Measurements from ENCODE around the gene YPEL3.

DNA sequence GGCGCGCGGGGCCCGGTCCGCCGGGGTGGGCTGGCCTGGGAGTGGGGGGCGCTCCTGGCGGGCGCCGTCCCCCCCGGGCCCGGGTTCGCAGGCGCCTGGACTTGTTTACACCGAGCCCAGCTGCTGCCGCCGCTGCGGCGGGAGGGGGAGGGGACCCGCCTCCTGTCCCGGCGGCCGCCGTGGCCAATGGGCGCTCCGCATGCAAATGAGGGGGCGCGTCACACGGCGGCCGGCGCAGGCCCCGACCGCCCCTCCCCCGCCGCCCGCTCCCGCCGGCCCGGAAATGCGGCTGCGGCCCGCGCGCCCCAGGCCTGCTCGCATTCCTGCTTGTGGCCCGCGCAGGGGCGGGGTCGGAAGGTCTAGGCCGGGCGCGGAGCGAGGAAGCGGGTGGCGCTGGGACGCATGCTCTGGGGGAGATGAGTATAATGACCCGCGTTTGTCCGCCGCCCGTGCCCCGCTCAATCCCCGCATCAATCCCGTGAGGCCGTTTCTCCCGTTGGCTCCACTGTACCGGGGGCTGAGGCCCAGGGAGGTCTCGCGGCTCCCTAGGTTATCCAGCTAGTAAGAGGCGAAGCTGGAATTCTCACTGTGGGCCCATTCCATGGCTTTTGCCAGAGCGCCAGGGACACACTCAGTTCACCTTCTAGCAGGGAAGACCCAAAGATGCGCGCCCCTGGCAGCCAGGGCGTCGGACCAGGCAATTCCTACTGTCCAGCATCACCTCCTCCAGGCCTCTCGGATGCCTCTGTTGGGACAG is at the start of gene YPEL3:
- TF ChIP-seq, protein P1, sequence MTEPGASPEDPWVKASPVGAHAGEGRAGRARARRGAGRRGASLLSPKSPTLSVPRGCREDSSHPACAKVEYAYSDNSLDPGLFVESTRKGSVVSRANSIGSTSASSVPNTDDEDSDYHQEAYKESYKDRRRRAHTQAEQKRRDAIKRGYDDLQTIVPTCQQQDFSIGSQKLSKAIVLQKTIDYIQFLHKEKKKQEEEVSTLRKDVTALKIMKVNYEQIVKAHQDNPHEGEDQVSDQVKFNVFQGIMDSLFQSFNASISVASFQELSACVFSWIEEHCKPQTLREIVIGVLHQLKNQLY (CRISPR knock-in tag; IDR thresholded peaks at IDR 0.05) = no peak
- TF ChIP-seq, protein P2, sequence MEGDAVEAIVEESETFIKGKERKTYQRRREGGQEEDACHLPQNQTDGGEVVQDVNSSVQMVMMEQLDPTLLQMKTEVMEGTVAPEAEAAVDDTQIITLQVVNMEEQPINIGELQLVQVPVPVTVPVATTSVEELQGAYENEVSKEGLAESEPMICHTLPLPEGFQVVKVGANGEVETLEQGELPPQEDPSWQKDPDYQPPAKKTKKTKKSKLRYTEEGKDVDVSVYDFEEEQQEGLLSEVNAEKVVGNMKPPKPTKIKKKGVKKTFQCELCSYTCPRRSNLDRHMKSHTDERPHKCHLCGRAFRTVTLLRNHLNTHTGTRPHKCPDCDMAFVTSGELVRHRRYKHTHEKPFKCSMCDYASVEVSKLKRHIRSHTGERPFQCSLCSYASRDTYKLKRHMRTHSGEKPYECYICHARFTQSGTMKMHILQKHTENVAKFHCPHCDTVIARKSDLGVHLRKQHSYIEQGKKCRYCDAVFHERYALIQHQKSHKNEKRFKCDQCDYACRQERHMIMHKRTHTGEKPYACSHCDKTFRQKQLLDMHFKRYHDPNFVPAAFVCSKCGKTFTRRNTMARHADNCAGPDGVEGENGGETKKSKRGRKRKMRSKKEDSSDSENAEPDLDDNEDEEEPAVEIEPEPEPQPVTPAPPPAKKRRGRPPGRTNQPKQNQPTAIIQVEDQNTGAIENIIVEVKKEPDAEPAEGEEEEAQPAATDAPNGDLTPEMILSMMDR (IDR thresholded peaks at IDR 0.05) = no peak
- TF ChIP-seq ESRRA (CRISPR knock-in tag; IDR thresholded peaks at IDR 0.05; ENCODE audit: borderline replicate concordance) = no peak
- TF ChIP-seq, protein P3, sequence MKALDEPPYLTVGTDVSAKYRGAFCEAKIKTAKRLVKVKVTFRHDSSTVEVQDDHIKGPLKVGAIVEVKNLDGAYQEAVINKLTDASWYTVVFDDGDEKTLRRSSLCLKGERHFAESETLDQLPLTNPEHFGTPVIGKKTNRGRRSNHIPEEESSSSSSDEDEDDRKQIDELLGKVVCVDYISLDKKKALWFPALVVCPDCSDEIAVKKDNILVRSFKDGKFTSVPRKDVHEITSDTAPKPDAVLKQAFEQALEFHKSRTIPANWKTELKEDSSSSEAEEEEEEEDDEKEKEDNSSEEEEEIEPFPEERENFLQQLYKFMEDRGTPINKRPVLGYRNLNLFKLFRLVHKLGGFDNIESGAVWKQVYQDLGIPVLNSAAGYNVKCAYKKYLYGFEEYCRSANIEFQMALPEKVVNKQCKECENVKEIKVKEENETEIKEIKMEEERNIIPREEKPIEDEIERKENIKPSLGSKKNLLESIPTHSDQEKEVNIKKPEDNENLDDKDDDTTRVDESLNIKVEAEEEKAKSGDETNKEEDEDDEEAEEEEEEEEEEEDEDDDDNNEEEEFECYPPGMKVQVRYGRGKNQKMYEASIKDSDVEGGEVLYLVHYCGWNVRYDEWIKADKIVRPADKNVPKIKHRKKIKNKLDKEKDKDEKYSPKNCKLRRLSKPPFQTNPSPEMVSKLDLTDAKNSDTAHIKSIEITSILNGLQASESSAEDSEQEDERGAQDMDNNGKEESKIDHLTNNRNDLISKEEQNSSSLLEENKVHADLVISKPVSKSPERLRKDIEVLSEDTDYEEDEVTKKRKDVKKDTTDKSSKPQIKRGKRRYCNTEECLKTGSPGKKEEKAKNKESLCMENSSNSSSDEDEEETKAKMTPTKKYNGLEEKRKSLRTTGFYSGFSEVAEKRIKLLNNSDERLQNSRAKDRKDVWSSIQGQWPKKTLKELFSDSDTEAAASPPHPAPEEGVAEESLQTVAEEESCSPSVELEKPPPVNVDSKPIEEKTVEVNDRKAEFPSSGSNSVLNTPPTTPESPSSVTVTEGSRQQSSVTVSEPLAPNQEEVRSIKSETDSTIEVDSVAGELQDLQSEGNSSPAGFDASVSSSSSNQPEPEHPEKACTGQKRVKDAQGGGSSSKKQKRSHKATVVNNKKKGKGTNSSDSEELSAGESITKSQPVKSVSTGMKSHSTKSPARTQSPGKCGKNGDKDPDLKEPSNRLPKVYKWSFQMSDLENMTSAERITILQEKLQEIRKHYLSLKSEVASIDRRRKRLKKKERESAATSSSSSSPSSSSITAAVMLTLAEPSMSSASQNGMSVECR (CRISPR knock-in tag; IDR thresholded peaks at IDR 0.05; ENCODE audit: borderline replicate concordance) = no peak
- no peak for TF ChIP-seq ZNF232 (CRISPR knock-in tag; IDR thresholded peaks at IDR 0.05)
- no peak for TF ChIP-seq IRF2 (CRISPR knock-in tag; IDR thresholded peaks at IDR 0.05; ENCODE audit: borderline replicate concordance, low read depth)
- TF ChIP-seq, protein P4, sequence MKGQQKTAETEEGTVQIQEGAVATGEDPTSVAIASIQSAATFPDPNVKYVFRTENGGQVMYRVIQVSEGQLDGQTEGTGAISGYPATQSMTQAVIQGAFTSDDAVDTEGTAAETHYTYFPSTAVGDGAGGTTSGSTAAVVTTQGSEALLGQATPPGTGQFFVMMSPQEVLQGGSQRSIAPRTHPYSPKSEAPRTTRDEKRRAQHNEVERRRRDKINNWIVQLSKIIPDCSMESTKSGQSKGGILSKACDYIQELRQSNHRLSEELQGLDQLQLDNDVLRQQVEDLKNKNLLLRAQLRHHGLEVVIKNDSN (CRISPR knock-in tag; IDR thresholded peaks at IDR 0.05) = no peak
- TF ChIP-seq ZNF396 (CRISPR knock-in tag; IDR thresholded peaks at IDR 0.05; ENCODE audit: borderline replicate concordance) = no peak
- no peak for TF ChIP-seq TEAD4 (CRISPR knock-in tag; IDR thresholded peaks at IDR 0.05)
- TF ChIP-seq RELA (CRISPR knock-in tag; IDR thresholded peaks at IDR 0.05; ENCODE audit: borderline replicate concordance) = no peak
- TF ChIP-seq ZNF416 (CRISPR knock-in tag; IDR thresholded peaks at IDR 0.05) = no peak

Data from WTC11 (cell line).